GOT3 (cell line): ENCODE measurements around the gene GDAP1L1.
A peak's percentile ranks its signal among the peaks of the same experiment; 100 is the strongest.
"Not testable (repeated sequence)": the region's sequence is repeated elsewhere in the genome, so short reads cannot be mapped to it uniquely, and the experiment has no call there.

Experiments used
- DNase-seq: peaks from one replicate; lab custom pipeline; 2025; ENCODE audit warnings: mixed read lengths; lab: John Stamatoyannopoulos, UW

The GDAP1L1 gene

DNA sequence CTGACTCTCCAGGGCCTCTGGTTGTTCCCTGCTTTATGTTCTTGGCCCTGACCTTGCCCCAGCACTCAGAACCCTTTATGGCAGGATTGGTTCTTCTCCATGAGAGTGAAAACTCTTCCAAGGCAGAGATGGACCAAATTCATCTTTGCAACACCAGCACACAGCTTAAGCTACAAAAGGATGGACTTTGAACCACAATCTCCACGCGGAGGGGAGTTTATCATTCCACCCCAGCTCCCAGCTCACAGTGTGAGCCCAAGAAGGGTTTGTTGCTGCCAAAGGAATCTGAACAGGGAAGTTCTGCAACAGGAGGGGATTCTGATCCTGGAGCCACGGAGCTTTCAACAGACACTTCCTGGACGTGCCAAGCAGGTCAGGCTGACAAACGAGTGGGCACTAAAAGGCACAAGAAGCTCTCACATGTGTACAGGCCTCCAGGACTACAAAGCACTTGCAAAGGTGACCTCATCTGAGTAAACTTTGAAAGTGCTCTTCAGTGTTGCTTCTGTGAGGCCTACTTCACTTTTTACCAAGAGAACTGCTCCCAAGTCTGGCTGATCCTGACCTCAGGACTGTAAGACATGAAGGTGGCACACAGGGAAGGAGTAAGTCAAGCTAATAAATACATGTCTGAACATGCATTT, 55.0 kb downstream of the GDAP1L1 start:
- DNase-seq = no peak

- no peak for DNase-seq
These were observed 55.6 kb downstream of the GDAP1L1 start for GRCh38 chr20:44302736-44303135.

DNA sequence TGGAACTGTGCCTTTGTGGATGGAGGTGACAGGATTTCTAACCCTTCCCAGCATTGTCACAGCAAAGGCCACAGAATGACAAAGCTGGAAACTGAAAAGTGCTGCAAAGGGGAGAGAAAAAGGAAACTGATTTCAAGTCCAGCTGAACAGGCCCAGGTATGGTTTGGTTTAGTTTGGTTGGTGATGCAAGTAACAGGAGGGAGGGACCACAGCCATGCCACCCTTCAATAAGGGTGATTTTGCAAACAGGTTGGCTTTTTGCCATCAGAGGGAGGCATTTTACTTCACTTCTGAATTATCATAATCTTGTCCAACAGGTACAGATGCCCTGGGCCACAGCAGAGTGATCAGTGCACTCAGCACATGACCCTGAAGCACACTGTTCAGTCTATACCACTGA, 57.3 kb downstream of the GDAP1L1 start:
- DNase-seq = no peak

DNA sequence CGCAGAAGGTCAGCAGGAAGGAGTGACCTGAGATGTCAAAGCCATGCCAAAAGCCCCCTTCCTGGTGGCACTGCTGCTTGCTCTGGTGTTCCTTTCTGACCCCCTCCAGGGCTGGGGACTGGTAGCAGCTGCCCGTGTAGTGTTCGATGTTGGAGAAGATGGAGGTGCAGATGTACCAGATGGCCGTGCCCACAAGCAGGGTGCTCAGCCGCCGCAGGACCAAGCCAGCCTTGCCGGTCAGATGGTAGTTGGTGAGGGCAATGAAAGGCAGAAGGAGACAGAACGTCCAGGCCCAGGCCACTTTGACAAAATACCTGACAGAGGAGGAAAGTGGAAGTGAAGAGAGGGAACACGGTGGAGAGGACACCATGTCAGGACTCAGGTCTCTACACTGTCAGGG, 59.8 kb downstream of the GDAP1L1 start:
- no peak for DNase-seq

- DNase-seq = no peak
These were observed 62.9 kb downstream of the GDAP1L1 start for GRCh38 chr20:44309763-44310663.

DNA sequence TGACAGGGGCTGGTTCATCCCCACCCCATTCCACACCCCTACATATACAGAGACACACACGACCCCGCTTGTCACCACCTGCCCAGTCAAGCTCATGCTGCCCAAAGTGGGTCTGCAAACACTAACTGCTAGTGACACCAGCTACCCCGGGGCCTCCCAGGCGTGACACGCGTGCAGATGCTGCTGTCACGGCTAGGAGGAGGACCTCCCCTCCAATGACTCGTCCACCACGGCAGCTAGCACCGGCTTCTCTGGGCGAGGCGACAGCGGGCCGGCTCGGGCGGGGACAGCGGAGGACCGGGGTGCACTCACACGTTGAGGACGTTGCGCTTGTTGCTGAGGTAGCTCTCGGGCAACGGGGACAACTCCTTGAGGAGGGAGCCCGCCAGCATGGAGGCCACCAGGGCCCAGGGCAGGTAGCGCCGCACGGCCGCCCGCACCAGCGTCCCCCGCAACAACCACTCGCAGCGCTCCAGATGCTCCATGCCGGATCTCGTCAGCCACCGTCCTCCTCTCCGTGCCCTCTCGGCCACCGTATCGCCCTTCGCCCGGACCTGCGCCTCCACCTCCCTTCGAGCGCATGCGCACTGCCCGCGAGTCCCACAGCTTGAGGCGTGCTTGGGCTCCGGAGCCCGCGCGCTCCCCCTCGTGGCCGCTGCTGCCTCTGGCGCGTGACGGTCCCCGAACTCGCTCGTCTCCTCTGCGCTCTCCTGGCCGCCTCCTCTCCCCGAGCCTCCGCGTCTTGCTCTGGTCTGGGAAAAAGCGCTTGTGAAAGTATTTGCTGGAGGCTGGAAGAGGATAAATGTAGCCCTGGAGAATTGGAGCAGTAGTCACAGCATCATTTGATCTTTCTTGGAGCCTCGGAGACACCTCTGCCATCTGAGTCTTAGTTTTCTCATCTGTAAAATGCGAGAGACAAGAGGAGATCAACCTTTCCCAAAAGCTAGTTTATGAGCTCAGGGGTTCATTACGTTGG, 63.8 kb downstream of the GDAP1L1 start, which contains the start of gene FITM2:
FITM2 (minus strand) TSS at position 539 of the 976 bp plus-strand sequence; CDS start at position 485, 54 bp downstream.
- peak; percentile 98 for DNase-seq

DNA sequence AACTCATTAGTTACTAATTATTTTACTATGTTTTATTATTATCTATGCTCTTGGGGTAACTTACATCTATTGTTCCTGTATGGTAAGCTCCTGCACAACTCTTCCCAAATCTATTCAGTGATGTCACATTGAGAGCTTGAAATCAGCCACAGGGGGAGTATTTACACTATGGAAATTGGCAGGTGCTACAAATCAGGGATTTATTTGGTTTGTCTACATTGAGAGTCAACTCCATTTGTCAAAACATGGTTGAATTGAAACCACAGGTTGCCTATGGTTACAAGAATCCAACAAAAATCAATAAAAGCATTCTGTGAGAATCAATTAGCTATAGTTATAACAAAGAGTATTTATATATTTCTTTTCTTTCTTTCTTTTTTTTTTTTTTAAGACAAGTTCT, 67.8 kb downstream of the GDAP1L1 start:
- DNase-seq = no peak

GRCh38 chr20:44319839-44320422, 72.8 kb downstream of the GDAP1L1 start:
- no peak for DNase-seq

DNA sequence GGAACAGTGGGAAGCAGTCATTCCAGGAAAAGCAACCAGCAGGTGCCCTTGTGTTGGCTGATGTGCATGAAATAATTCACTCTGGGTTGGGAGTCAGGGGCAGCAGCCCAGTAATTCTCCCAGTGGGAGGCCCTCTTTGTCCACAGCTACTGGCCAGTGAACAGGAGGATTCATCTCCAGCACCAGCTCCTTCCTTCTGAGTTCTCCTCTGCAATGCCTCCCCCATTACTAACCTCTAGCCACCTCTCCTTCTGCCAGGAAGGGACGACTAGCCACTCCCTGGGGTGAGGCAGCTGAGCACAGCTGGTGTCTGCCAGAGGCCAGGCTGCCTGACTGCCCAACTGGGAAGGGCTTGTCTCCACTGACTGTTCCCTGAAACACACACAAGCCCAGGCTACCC, 77.2 kb downstream of the GDAP1L1 start:
- DNase-seq = no peak

GRCh38 chr20:44326391-44327159, 79.5 kb downstream of the GDAP1L1 start:
- no peak for DNase-seq

DNA sequence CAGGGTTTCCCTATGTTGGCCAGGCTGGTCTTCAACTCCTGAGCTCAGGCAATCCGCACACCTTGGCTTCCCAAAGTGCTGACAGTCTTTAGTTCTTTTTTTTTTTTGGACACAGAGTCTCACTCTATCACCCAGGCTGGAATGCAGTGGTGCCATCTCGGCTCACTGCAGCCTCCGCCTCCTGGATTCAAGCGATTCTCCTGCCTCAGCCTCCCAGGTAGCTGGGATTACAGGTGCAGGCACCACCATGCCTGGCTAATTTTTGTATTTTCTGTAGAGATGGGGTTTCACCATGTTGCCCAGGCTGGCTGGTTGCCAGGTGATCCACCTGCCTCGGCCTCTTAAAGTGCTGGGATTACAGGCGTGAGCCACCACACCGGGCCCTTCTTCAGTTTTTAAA, 80.6 kb downstream of the GDAP1L1 start:
- DNase-seq = not testable (repeated sequence)

DNA sequence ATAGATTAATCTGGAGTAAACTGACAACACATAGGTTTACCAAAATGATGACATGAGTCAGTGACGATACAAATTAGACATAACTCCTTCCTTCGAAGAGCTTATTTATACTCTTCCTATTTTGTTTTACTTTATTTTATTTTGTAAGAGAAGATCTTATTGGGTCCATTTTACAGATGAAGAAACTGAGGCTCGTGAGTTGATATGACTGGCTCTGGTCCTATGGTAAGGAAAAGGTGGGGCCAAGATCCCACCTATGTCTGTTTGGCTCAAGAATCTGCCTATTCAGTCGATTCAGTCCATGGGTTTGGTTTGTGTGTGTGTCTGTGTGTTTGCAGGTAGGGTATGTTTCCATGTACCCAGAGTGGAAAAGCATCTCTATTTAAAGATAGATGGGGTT, 81.3 kb downstream of the GDAP1L1 start:
- DNase-seq = no peak
